H1 (cell line): ENCODE results near the gene NPSR1. TPM values are rescaled to one million over a fixed set of nuclear protein-coding genes. Genes with fewer than 3 reads are reported as not detected.

Source experiments
- CTCF ChIA-PET: fragments of 300-600 bp; sonication (Branson Sonifier 250); formaldehyde crosslinking; loops from one replicate; lab custom pipeline; 2021; ENCODE audit not compliant: partially characterized antibody; lab: Charles Lee
- POLR2A ChIA-PET: fragments of 300-600 bp; sonication (Branson Sonifier 250); formaldehyde crosslinking; loops from one replicate; lab custom pipeline; 2021; ENCODE audit warnings: inconsistent platforms; ENCODE audit not compliant: partially characterized antibody; lab: Charles Lee
- DNase-seq, 2 experiments: peaks; one replicate each; pipeline versions ENCODE4 v3.0.0 to v3.0.0-alpha.2; 2010 to 2022; ENCODE audit warnings: low spot score in 2 of 2, low read depth in 1 of 2, mixed read lengths in 1 of 2
- FAIRE-seq: peaks from 2 replicates; lab custom pipeline; 2011; peaks lifted over from hg19 to GRCh38; lab: Jason Lieb, UNC
- H2AFZ ChIP-seq: 2 replicates; pipeline ENCODE4 v1.8.1; 2012; ENCODE audit warnings: low read length, inconsistent platforms
- H2AK5ac ChIP-seq: 2 replicates; pipeline ENCODE4 v1.6.1; 2013; ENCODE audit warnings: low read depth, low read length
- H2BK120ac ChIP-seq: replicated peaks from 2 replicates; pipeline ENCODE3; 2013; ENCODE audit warnings: low read depth, low read length, inconsistent platforms
- H2BK12ac ChIP-seq: 2 replicates; pipeline ENCODE4 v1.6.1; 2013; ENCODE audit warnings: low read depth, low read length
- H2BK15ac ChIP-seq: 2 replicates; pipeline ENCODE4 v1.6.1; 2013; ENCODE audit warnings: low read length
- H2BK20ac ChIP-seq: 2 replicates; pipeline ENCODE4 v1.6.1; 2013; ENCODE audit warnings: low read length
- H2BK5ac ChIP-seq: 2 replicates; pipeline ENCODE4 v1.6.1; 2013; ENCODE audit warnings: low read depth, low read length
- H3K14ac ChIP-seq: 2 replicates; pipeline ENCODE4 v1.6.1; 2013; ENCODE audit warnings: inconsistent platforms; ENCODE audit not compliant: insufficient read length
- H3K18ac ChIP-seq: 2 replicates; pipeline ENCODE4 v1.6.1; 2013; ENCODE audit warnings: low read length; ENCODE audit errors: extremely low read depth
- H3K23ac ChIP-seq: 2 replicates; pipeline ENCODE4 v1.6.1; 2013; ENCODE audit warnings: inconsistent platforms; ENCODE audit not compliant: insufficient read length
- H3K23me2 ChIP-seq: 2 replicates; pipeline ENCODE4 v1.6.1; 2013; ENCODE audit warnings: low read depth, low read length
- H3K27ac ChIP-seq: 2 replicates; pipeline ENCODE4 v1.6.1; 2011; ENCODE audit warnings: low read depth, low read length, inconsistent platforms
- H3K27me3 ChIP-seq, 4 experiments: replicated peaks in 1 of 4; 1 replicate in 1 of 4; 2 replicates in 3 of 4; pipeline versions ENCODE4 v1.6.1 to v1.8.1; 2011 to 2013; ENCODE audit warnings: low read length in 3 of 4, mild to moderate bottlenecking in 3 of 4, inconsistent platforms in 2 of 4, mixed read lengths in 2 of 4, moderate library complexity in 1 of 4; ENCODE audit not compliant: control insufficient read depth in 3 of 4, insufficient read depth in 3 of 4; ENCODE audit errors: extremely low read depth in 1 of 4
- H3K36me3 ChIP-seq, 4 experiments: 2 replicates each; pipeline versions ENCODE4 v1.6.1 to v1.8.1; 2011 to 2013; ENCODE audit warnings: mild to moderate bottlenecking in 4 of 4, low read length in 3 of 4, moderate library complexity in 2 of 4, control low read depth in 1 of 4, inconsistent platforms in 1 of 4; ENCODE audit not compliant: insufficient read depth in 4 of 4, control insufficient read depth in 2 of 4
- H3K4ac ChIP-seq: replicated peaks from 2 replicates; pipeline ENCODE3; 2013; ENCODE audit warnings: low read length, low read depth, mixed read lengths, inconsistent platforms; ENCODE audit not compliant: insufficient read length
- H3K4me1 ChIP-seq, 4 experiments: replicated peaks in 1 of 4; 1 replicate in 1 of 4; 2 replicates in 3 of 4; pipeline versions ENCODE4 v1.6.1 to v1.8.1; 2011 to 2013; ENCODE audit warnings: low read length in 3 of 4, inconsistent platforms in 2 of 4, mixed read lengths in 1 of 4; ENCODE audit not compliant: insufficient read depth in 4 of 4, control insufficient read depth in 3 of 4
- H3K4me2 ChIP-seq, 2 experiments: 2 replicates each; pipeline versions ENCODE4 v1.6.1 to v1.8.1; 2011 to 2013; ENCODE audit warnings: low read depth in 2 of 2, low read length in 2 of 2, control low read depth in 1 of 2, inconsistent platforms in 1 of 2, mild to moderate bottlenecking in 1 of 2; ENCODE audit not compliant: insufficient read depth in 1 of 2
- H3K4me3 ChIP-seq, 4 experiments: fragments of 200-600, 300-600 bp in 1 of 4; sonication (generic), shearing (Covaris generic), sonication (Bioruptor Twin) in 1 of 4; 2 replicates each; pipeline versions ENCODE4 v1.5.1 to v1.8.1; 2011 to 2016; ENCODE audit warnings: low read length in 4 of 4, low read depth in 3 of 4, control low read depth in 2 of 4, inconsistent platforms in 2 of 4, mild to moderate bottlenecking in 2 of 4, mixed read lengths in 1 of 4, moderate library complexity in 1 of 4; ENCODE audit not compliant: insufficient read depth in 2 of 4; ENCODE audit errors: extremely low read depth in 1 of 4
- H3K56ac ChIP-seq: replicated peaks from 2 replicates; pipeline ENCODE3; 2013; ENCODE audit warnings: low read depth, mild to moderate bottlenecking, mixed read lengths, low read length, inconsistent platforms; ENCODE audit not compliant: insufficient read length
- H3K79me1 ChIP-seq: 2 replicates; pipeline ENCODE4 v1.6.1; 2013; ENCODE audit warnings: low read depth, low read length, control low read depth
- H3K79me2 ChIP-seq, 2 experiments: 2 replicates each; pipeline versions ENCODE4 v1.6.1 to v1.8.1; 2012 to 2013; ENCODE audit warnings: low read length in 2 of 2, mild to moderate bottlenecking in 2 of 2, inconsistent platforms in 1 of 2; ENCODE audit not compliant: insufficient read depth in 2 of 2, control insufficient read depth in 1 of 2
- H3K9ac ChIP-seq, 4 experiments: replicated peaks in 1 of 4; 1 replicate in 1 of 4; 2 replicates in 3 of 4; pipeline versions ENCODE4 v1.6.1 to v1.8.1; 2011 to 2013; ENCODE audit warnings: low read depth in 3 of 4, low read length in 3 of 4, control low read depth in 2 of 4, mild to moderate bottlenecking in 2 of 4, moderate library complexity in 2 of 4, inconsistent platforms in 1 of 4; ENCODE audit errors: extremely low read depth in 1 of 4
- H3K9me3 ChIP-seq, 2 experiments: 2 replicates each; pipeline versions ENCODE4 v1.6.1 to v1.8.1; 2012 to 2013; ENCODE audit warnings: mild to moderate bottlenecking in 2 of 2, moderate library complexity in 2 of 2, control low read depth in 1 of 2, inconsistent platforms in 1 of 2, low read depth in 1 of 2, low read length in 1 of 2, mixed read lengths in 1 of 2; ENCODE audit not compliant: insufficient read depth in 2 of 2
- H4K20me1 ChIP-seq, 2 experiments: replicated peaks in 1 of 2; 2 replicates each; pipeline versions ENCODE3 to v1.8.1; 2011 to 2013; ENCODE audit warnings: inconsistent platforms in 2 of 2, low read length in 2 of 2, mild to moderate bottlenecking in 1 of 2; ENCODE audit not compliant: insufficient read depth in 2 of 2, control insufficient read depth in 1 of 2
- H4K5ac ChIP-seq: 2 replicates; pipeline ENCODE4 v1.6.1; 2013; ENCODE audit warnings: low read length, low read depth, mixed read lengths, inconsistent platforms; ENCODE audit not compliant: insufficient read length
- H4K8ac ChIP-seq: 2 replicates; pipeline ENCODE4 v1.8.0; 2013; ENCODE audit warnings: mild to moderate bottlenecking, moderate library complexity, low read length, inconsistent platforms; ENCODE audit not compliant: insufficient read depth; ENCODE audit errors: extremely low read depth
- H4K91ac ChIP-seq: replicated peaks from 2 replicates; pipeline ENCODE3; 2013; ENCODE audit warnings: low read length, mixed read lengths, inconsistent platforms; ENCODE audit not compliant: insufficient read length
- CHD1 ChIP-seq: IDR thresholded peaks from 2 replicates; pipeline ENCODE4 v1.6.1; 2012; ENCODE audit warnings: low read depth, low read length, improper control_type of control experiment
- KDM1A ChIP-seq: fragments of 200-600, 300-600 bp; sonication (generic); IDR thresholded peaks from 2 replicates; pipeline ENCODE4 v1.7.1; 2016; ENCODE audit warnings: mild to moderate bottlenecking, low read length, borderline replicate concordance
- KDM4A ChIP-seq: IDR thresholded peaks from one replicate; pipeline ENCODE4 v1.7.1; 2012; ENCODE audit warnings: low read depth, mild to moderate bottlenecking, moderate library complexity, low read length, inconsistent platforms; ENCODE audit not compliant: severe bottlenecking
- POLR2AphosphoS5 ChIP-seq: IDR thresholded peaks from 2 replicates; pipeline ENCODE4 v1.6.1; 2011; ENCODE audit warnings: low read depth, low read length
- RXRA ChIP-seq: IDR thresholded peaks from 2 replicates; pipeline ENCODE4 v1.6.1; 2011; ENCODE audit warnings: low read depth, mild to moderate bottlenecking, low read length, moderate library complexity; ENCODE audit not compliant: insufficient read depth
- SIX5 ChIP-seq: IDR thresholded peaks from 2 replicates; pipeline ENCODE4 v1.6.1; 2011; ENCODE audit warnings: mild to moderate bottlenecking, low read depth, low read length
- SP4 ChIP-seq: IDR thresholded peaks from 2 replicates; pipeline ENCODE4 v1.6.1; 2012; ENCODE audit warnings: low read length, inconsistent platforms
- TCF12 ChIP-seq: IDR thresholded peaks from 2 replicates; pipeline ENCODE4 v1.6.1; 2011; ENCODE audit warnings: low read depth, mild to moderate bottlenecking, low read length
- WGBS, 2 experiments: shearing (Covaris generic) in 1 of 2; methylation state at CpG; one replicate each; pipeline versions ENCODE4 v1.1.6 to v1.1.7; 2013 to 2015; ENCODE audit warnings: low lambda C conversion rate in 2 of 2, mixed read lengths in 2 of 2, inconsistent platforms in 1 of 2, low coverage in 1 of 2, missing lambda C conversion rate in 1 of 2; ENCODE audit not compliant: insufficient replicate concordance in 2 of 2, insufficient coverage in 1 of 2, insufficient read length in 1 of 2; ENCODE audit errors: extremely low coverage in 1 of 2, missing lambda C conversion rate in 1 of 2; 5-methylcytosine and 5-hydroxymethylcytosine counted together
- polyA plus RNA-seq, 7 experiments: library from polyadenylated mRNA; depleted of rRNA in 3 of 7; stranded (reverse) in 5 of 7; unstranded in 2 of 7; fragments of >200 nt in 5 of 7; fragments of 200-250 nt in 2 of 7; gene quantifications; 1 replicate in 5 of 7; 2 replicates in 1 of 7; 4 replicates in 1 of 7; pipeline versions ENCODE4 v1.2.1 to v1.2.3, GENCODE V29; 2011 to 2013; ENCODE audit warnings: missing spikeins in 2 of 7, mixed read lengths in 2 of 7
- total RNA-seq: library from RNA; stranded (reverse); fragmentation: NEBNext Ultra II Directional; extraction: Animal tissue kit (Norgen Biotek cat#: 25700); gene quantifications from 2 replicates; pipeline ENCODE4 v1.2.1, GENCODE V29; 2021

Gene NPSR1
- total and polyA plus RNA-seq, 2 of the 8 experiments (the other 6 are each of a cell fraction or from before 2014, with no cell fraction given) = not detected

- Histone ChIP-seq H2BK120ac (no peak overlapping the region), H2AFZ (no peak overlapping the region), H2AK5ac (no peak overlapping the region), H2BK5ac (no peak overlapping the region), H3K27me3 (0 out of 7 replicates have a peak, but pooled peaks cover 0 to 5% (median 0%) of the 10 kb centered on the region in 4 experiments), H3K79me2 (no peaks in the 10 kb centered on the region), H3K23me2 (no peaks in the 10 kb centered on the region; the same call in 1 of the 2 replicates), H2BK15ac (no peak overlapping the region), H3K4ac (no peak overlapping the region), H3K14ac (no peak overlapping the region), H4K5ac (no peak overlapping the region), H2BK20ac (no peak overlapping the region; the same call in 1 of the 2 replicates), H3K9ac (no peak overlapping the region), H2BK12ac (no peak overlapping the region), H3K4me2 (no peak overlapping the region), H3K27ac (no peak overlapping the region), H4K8ac (no peak overlapping the region), H4K20me1 (no peaks in the 10 kb centered on the region), H3K36me3 (no peaks in the 10 kb centered on the region), H3K56ac (no peak overlapping the region), H3K23ac (no peak overlapping the region), H3K79me1 (no peaks in the 10 kb centered on the region), H3K9me3 (peaks cover 0 to 2% of the 10 kb centered on the region in 2 experiments; a peak in 1 of 4 replicates), H3K18ac (no peak overlapping the region), H3K4me3 (no peak overlapping the region), H4K91ac (no peak overlapping the region), H3K4me1 (peaks cover 0 to 10% (median 5%) of the 10 kb centered on the region in 4 experiments)
- no peak for FAIRE-seq
- DNase-seq = no peak
- ChIA-PET POLR2A (no interaction called here), CTCF (no interaction called here)
- 82% methylated on average over 1 of the region's 1 CpG; no CpG with 5 or more reads in 1 of the 2 experiments for WGBS, 2 experiments
- no peak for TF ChIP-seq TCF12
- no peak for TF ChIP-seq KDM4A
- no peak for TF ChIP-seq SP4
- TF ChIP-seq POLR2AphosphoS5 = no peak
- no peak for TF ChIP-seq KDM1A
- no peak for TF ChIP-seq SIX5
- TF ChIP-seq RXRA = no peak
- no peak for TF ChIP-seq CHD1
Measured at GRCh38 chr7:34655384-34655783, 2.6 kb upstream of the NPSR1 start.
